ENCODE results near the gene FGFR2. TPM values are rescaled to one million over a fixed set of nuclear protein-coding genes. Genes with fewer than 3 reads are reported as not detected.

Gene FGFR2
- total RNA-seq, 1 donor from 2014 or later = 7.4 TPM

- no peak for DNase-seq
- no peaks in the 10 kb centered on the region for H3K36me3 Mint-ChIP-seq (ENCODE audit: unreplicated experiment)
- H3K4me1 Mint-ChIP-seq (ENCODE audit: low read depth, unreplicated experiment) = peaks cover 47% of the 10 kb centered on the region
- peaks cover 5% of the 10 kb centered on the region for H3K9me3 Mint-ChIP-seq (ENCODE audit: unreplicated experiment)
- TF ChIP-seq CTCF (IDR thresholded peaks at IDR 0.05; ENCODE audit: partially characterized antibody, unreplicated experiment) = no peak
- H3K27me3 Mint-ChIP-seq (ENCODE audit: unreplicated experiment) = peaks cover 3% of the 10 kb centered on the region
- H3K27ac Mint-ChIP-seq (ENCODE audit: unreplicated experiment) = peak overlapping the region; percentile 41
- peak overlapping the region; percentile 13 for H3K4me3 Mint-ChIP-seq (ENCODE audit: unreplicated experiment)
These were observed 71.4 kb downstream of the FGFR2 start for GRCh38 chr10:121526801-121527221.

GRCh38 chr10:121526135-121526790 is 72.0 kb downstream of the FGFR2 start:
- Mint-ChIP-seq H3K27me3 (ENCODE audit: unreplicated experiment) (peaks cover 3% of the 10 kb centered on the region), H3K9me3 (ENCODE audit: unreplicated experiment) (peaks cover 5% of the 10 kb centered on the region), H3K36me3 (ENCODE audit: unreplicated experiment) (no peaks in the 10 kb centered on the region), H3K4me1 (ENCODE audit: low read depth, unreplicated experiment) (peaks cover 47% of the 10 kb centered on the region), H3K27ac (ENCODE audit: unreplicated experiment) (no peak overlapping the region), H3K4me3 (ENCODE audit: unreplicated experiment) (no peak overlapping the region)
- no peak for TF ChIP-seq CTCF (IDR thresholded peaks at IDR 0.05; ENCODE audit: partially characterized antibody, unreplicated experiment)
- no peak for DNase-seq

- peaks cover 5% of the 10 kb centered on the region for H3K9me3 Mint-ChIP-seq (ENCODE audit: unreplicated experiment)
- no peak for DNase-seq
- peaks cover 47% of the 10 kb centered on the region for H3K4me1 Mint-ChIP-seq (ENCODE audit: low read depth, unreplicated experiment)
- no peaks in the 10 kb centered on the region for H3K36me3 Mint-ChIP-seq (ENCODE audit: unreplicated experiment)
- H3K27ac Mint-ChIP-seq (ENCODE audit: unreplicated experiment) = no peak overlapping the region
- H3K27me3 Mint-ChIP-seq (ENCODE audit: unreplicated experiment) = peaks cover 3% of the 10 kb centered on the region
- no peak overlapping the region for H3K4me3 Mint-ChIP-seq (ENCODE audit: unreplicated experiment)
- no peak for TF ChIP-seq CTCF (IDR thresholded peaks at IDR 0.05; ENCODE audit: partially characterized antibody, unreplicated experiment)
These were observed 72.8 kb downstream of the FGFR2 start for GRCh38 chr10:121525251-121526134.

- Mint-ChIP-seq H3K27me3 (ENCODE audit: unreplicated experiment) (peaks cover 3% of the 10 kb centered on the region), H3K4me1 (ENCODE audit: low read depth, unreplicated experiment) (peaks cover 47% of the 10 kb centered on the region), H3K27ac (ENCODE audit: unreplicated experiment) (no peak overlapping the region), H3K4me3 (ENCODE audit: unreplicated experiment) (no peak overlapping the region), H3K9me3 (ENCODE audit: unreplicated experiment) (peaks cover 7% of the 10 kb centered on the region), H3K36me3 (ENCODE audit: unreplicated experiment) (no peaks in the 10 kb centered on the region)
- no peak for DNase-seq
- no peak for TF ChIP-seq CTCF (IDR thresholded peaks at IDR 0.05; ENCODE audit: partially characterized antibody, unreplicated experiment)
These were observed 74.0 kb downstream of the FGFR2 start for GRCh38 chr10:121524157-121524817.
